HCT116 (cell line): ENCODE data around the gene NSG1.

ENCODE experiments used
- CTCF ChIP-seq, 3 experiments: fragments of 200-600 bp in 1 of 3; sonication (generic) in 1 of 3; IDR thresholded peaks in 2 of 3; conservative IDR thresholded peaks in 1 of 3; 2 replicates each; pipeline ENCODE4 v1.5.1; 2012 to 2017; ENCODE audit warnings: low read depth in 2 of 3, low read length in 2 of 3, antibody characterized with exemption in 1 of 3, borderline replicate concordance in 1 of 3, control low read depth in 1 of 3, mild to moderate bottlenecking in 1 of 3, mixed read lengths in 1 of 3, mixed run types in 1 of 3, moderate library complexity in 1 of 3; ENCODE audit not compliant: insufficient read depth in 1 of 3
- EGR1 ChIP-seq: IDR thresholded peaks from 2 replicates; pipeline ENCODE4 v1.6.1; 2012; ENCODE audit warnings: low read depth
- EZH2phosphoT487 ChIP-seq: fragments of 200-600 bp; IDR thresholded peaks from 2 replicates; pipeline ENCODE4 v1.6.1; 2018; ENCODE audit warnings: antibody characterized with exemption, borderline replicate concordance
- POLR2A ChIP-seq: IDR thresholded peaks from 2 replicates; pipeline ENCODE4 v1.7.0; 2011; ENCODE audit warnings: borderline replicate concordance; ENCODE audit not compliant: insufficient read depth, insufficient read length; ENCODE audit errors: extremely low read depth
- REST ChIP-seq: IDR thresholded peaks from 2 replicates; pipeline ENCODE4 v1.6.1; 2012; ENCODE audit warnings: low read depth
- SIN3A ChIP-seq: IDR thresholded peaks from 2 replicates; pipeline ENCODE4 v1.6.1; 2012; ENCODE audit warnings: low read depth
- TCF7L2 ChIP-seq: IDR thresholded peaks from 2 replicates; pipeline ENCODE4 v1.7.0; 2011; ENCODE audit warnings: borderline replicate concordance, inconsistent platforms; ENCODE audit not compliant: insufficient read depth, insufficient read length; ENCODE audit errors: extremely low read depth
- YY1 ChIP-seq: IDR thresholded peaks from 2 replicates; pipeline ENCODE4 v1.6.1; 2011; ENCODE audit warnings: low read length, low read depth, moderate library complexity, mild to moderate bottlenecking; ENCODE audit not compliant: insufficient replicate concordance; ENCODE audit errors: extremely low read depth
- ZNF274 ChIP-seq: fragments of 200-500 bp; sonication (Bioruptor generic); IDR thresholded peaks from 2 replicates; pipeline ENCODE4 v1.6.1; 2014; ENCODE audit warnings: mild to moderate bottlenecking, low read depth, low read length, inconsistent platforms

GRCh38 chr4:4427886-4428285 lies 41.0 kb downstream of the NSG1 start:
- TF ChIP-seq EZH2phosphoT487 (no peak), SIN3A (no peak), ZNF274 (no peak), CTCF (IDR thresholded peaks at IDR 0.05 in 2 of 3, conservative IDR thresholded peaks at IDR 0.05 in 1 of 3; ENCODE audit: borderline replicate concordance in 1 of 3, insufficient read depth in 1 of 3, low read depth in 2 of 3, low read length in 2 of 3) (no peak), POLR2A (no peak), EGR1 (no peak), TCF7L2 (no peak), YY1 (no peak), REST (no peak)
